ENCODE results near the gene YIPF5. TPM values are rescaled to one million over a fixed set of nuclear protein-coding genes. Genes with fewer than 3 reads are reported as not detected.

The YIPF5 gene
- total RNA-seq, 6 experiments from 2014 or later = 147 to 170 (median 166) TPM

- Mint-ChIP-seq H3K27ac (no peak overlapping the region; the same call in 1 of the 2 replicates), H3K27me3 (ENCODE audit: insufficient read depth) (no peaks in the 10 kb centered on the region; the same call in 1 of the 2 replicates), H3K9me3 (peaks cover 7% of the 10 kb centered on the region; the same call in 1 of the 2 replicates), H3K36me3 (ENCODE audit: low read depth) (peaks cover 10% of the 10 kb centered on the region), H3K4me1 (ENCODE audit: low read depth) (peaks cover 54% of the 10 kb centered on the region), H3K4me3 (no peak overlapping the region)
- DNase-seq = no peak
- TF ChIP-seq CTCF (IDR thresholded peaks at IDR 0.05) = no peak
These were observed 48.9 kb downstream of the YIPF5 start for GRCh38 chr5:144121577-144121976.

- Mint-ChIP-seq H3K4me1 (ENCODE audit: low read depth) (peaks cover 46% of the 10 kb centered on the region), H3K4me3 (no peak overlapping the region), H3K27me3 (ENCODE audit: insufficient read depth) (no peaks in the 10 kb centered on the region; the same call in 1 of the 2 replicates), H3K9me3 (peaks cover 7% of the 10 kb centered on the region; the same call in 1 of the 2 replicates), H3K27ac (no peak overlapping the region), H3K36me3 (ENCODE audit: low read depth) (peaks cover 10% of the 10 kb centered on the region)
- DNase-seq = no peak
- TF ChIP-seq CTCF (IDR thresholded peaks at IDR 0.05) = no peak
These were observed 49.7 kb downstream of the YIPF5 start for GRCh38 chr5:144120661-144121180.

- no peak overlapping the region for H3K27ac Mint-ChIP-seq
- H3K4me1 Mint-ChIP-seq (ENCODE audit: low read depth) = peaks cover 31% of the 10 kb centered on the region
- H3K9me3 Mint-ChIP-seq = peaks cover 7% of the 10 kb centered on the region; the same call in 1 of the 2 replicates
- H3K4me3 Mint-ChIP-seq = no peak overlapping the region
- peaks cover 10% of the 10 kb centered on the region for H3K36me3 Mint-ChIP-seq (ENCODE audit: low read depth)
- no peaks in the 10 kb centered on the region; the same call in 1 of the 2 replicates for H3K27me3 Mint-ChIP-seq (ENCODE audit: insufficient read depth)
- no peak for DNase-seq
- no peak for TF ChIP-seq CTCF (IDR thresholded peaks at IDR 0.05)
These were observed 53.0 kb downstream of the YIPF5 start for GRCh38 chr5:144117412-144117811.

GRCh38 chr5:144114571-144114970, 55.9 kb downstream of the YIPF5 start:
- H3K27ac Mint-ChIP-seq = no peak overlapping the region
- no peak for DNase-seq
- H3K4me3 Mint-ChIP-seq = no peak overlapping the region
- peaks cover 8% of the 10 kb centered on the region for H3K4me1 Mint-ChIP-seq (ENCODE audit: low read depth)
- no peaks in the 10 kb centered on the region; the same call in 1 of the 2 replicates for H3K27me3 Mint-ChIP-seq (ENCODE audit: insufficient read depth)
- peaks cover 6% of the 10 kb centered on the region; the same call in 1 of the 2 replicates for H3K36me3 Mint-ChIP-seq (ENCODE audit: low read depth)
- TF ChIP-seq CTCF (IDR thresholded peaks at IDR 0.05) = no peak
- no peaks in the 10 kb centered on the region; the same call in 1 of the 2 replicates for H3K9me3 Mint-ChIP-seq

Other genes with a start within 250 kb of the YIPF5 start
- gene KCTD16, start 214 bp upstream of the YIPF5 start, total RNA-seq (2021; fragmentation: NEBNext Ultra II Directional; extraction: Animal tissue kit (Norgen Biotek cat#: 25700)) = 1 to 10 TPM; 1.5 to 3.6 (median 3.0) TPM